SK-N-SH treated with all-trans-retinoic acid at 6 μM for 48 hours (cell line): Measurements from ENCODE around the gene EGFL7.
"Not testable (repeated sequence)": the region's sequence is repeated elsewhere in the genome, so short reads cannot be mapped to it uniquely, and the experiment has no call there.

Experiments used
- ATAC-seq: fragments of 200-7000 bp; cut with Tn5 transposase; 3 replicates; pipeline ENCODE4 v1.9.1; 2020; ENCODE audit warnings: mild to moderate bottlenecking, moderate library complexity
- ARNTL ChIP-seq: fragments of 450-650 bp; formaldehyde crosslinking; IDR thresholded peaks from 2 replicates; pipeline ENCODE4 v1.5.0; 2020; ENCODE audit warnings: low read depth, mild to moderate bottlenecking, moderate library complexity, borderline replicate concordance
- BACH2 ChIP-seq: fragments of 250-450 bp; sonication (Bioruptor Pico); IDR thresholded peaks from 2 replicates; pipeline ENCODE4 v1.9.0; 2021; ENCODE audit warnings: mild to moderate bottlenecking, borderline replicate concordance
- CSDC2 ChIP-seq: fragments of 250-450 bp; sonication (Bioruptor Pico); IDR thresholded peaks from 2 replicates; pipeline ENCODE4 v1.5.0; 2020; ENCODE audit warnings: mild to moderate bottlenecking, moderate library complexity
- GLIS3 ChIP-seq: fragments of 250-450 bp; sonication (Bioruptor Pico); IDR thresholded peaks from 2 replicates; pipeline ENCODE4 v1.5.0; 2020; ENCODE audit warnings: mild to moderate bottlenecking, moderate library complexity
- ISL1 ChIP-seq: fragments of 250-450 bp; sonication (Bioruptor Pico); IDR thresholded peaks from 2 replicates; pipeline ENCODE4 v2.1.2; 2022; ENCODE audit warnings: mild to moderate bottlenecking, moderate library complexity
- OSR1 ChIP-seq: fragments of 250-450 bp; sonication (Bioruptor Pico); IDR thresholded peaks from 2 replicates; pipeline ENCODE4 v1.8.0; 2022; ENCODE audit warnings: moderate library complexity, mild to moderate bottlenecking, inconsistent platforms
- PATZ1 ChIP-seq: fragments of 250-450 bp; sonication (Bioruptor Pico); IDR thresholded peaks from 2 replicates; pipeline ENCODE4 v1.8.0; 2020; ENCODE audit warnings: mild to moderate bottlenecking, moderate library complexity, borderline replicate concordance
- POU6F1 ChIP-seq: fragments of 250-450 bp; sonication (Bioruptor Pico); IDR thresholded peaks from 2 replicates; pipeline ENCODE4 v1.8.0; 2021; ENCODE audit warnings: low read depth, mild to moderate bottlenecking, moderate library complexity, borderline replicate concordance
- PPARA ChIP-seq: fragments of 250-450 bp; sonication (Bioruptor Pico); IDR thresholded peaks from 2 replicates; pipeline ENCODE4 v1.5.0; 2020; ENCODE audit warnings: mild to moderate bottlenecking, borderline replicate concordance
- SNAI2 ChIP-seq: fragments of 250-450 bp; sonication (Bioruptor Pico); IDR thresholded peaks from 2 replicates; pipeline ENCODE4 v1.5.0; 2020; ENCODE audit warnings: mild to moderate bottlenecking, moderate library complexity
- TCF4 ChIP-seq: fragments of 250-450 bp; sonication (Bioruptor Pico); IDR thresholded peaks from 2 replicates; pipeline ENCODE4 v1.8.0; 2021; ENCODE audit warnings: mild to moderate bottlenecking, moderate library complexity, borderline replicate concordance
- TSHZ2 ChIP-seq: fragments of 250-450 bp; sonication (Bioruptor Pico); IDR thresholded peaks from 2 replicates; pipeline ENCODE4 v1.5.0; 2020; ENCODE audit warnings: mild to moderate bottlenecking, moderate library complexity
- ZC3H10 ChIP-seq: fragments of 250-450 bp; sonication (Bioruptor Pico); IDR thresholded peaks from 2 replicates; pipeline ENCODE4 v1.5.1; 2021; ENCODE audit warnings: mild to moderate bottlenecking, moderate library complexity
- ZFP3 ChIP-seq: fragments of 250-450 bp; sonication (Bioruptor Pico); IDR thresholded peaks from 2 replicates; pipeline ENCODE4 v1.5.0; 2020; ENCODE audit warnings: mild to moderate bottlenecking, moderate library complexity
- ZFP30 ChIP-seq: fragments of 450-650 bp; formaldehyde crosslinking; IDR thresholded peaks from 2 replicates; pipeline ENCODE4 v1.5.0; 2022; ENCODE audit warnings: mild to moderate bottlenecking, moderate library complexity
- ZNF565 ChIP-seq: fragments of 450-650 bp; formaldehyde crosslinking; conservative IDR thresholded peaks from 2 replicates; pipeline ENCODE4 v1.5.0; 2020; ENCODE audit warnings: low read depth, mild to moderate bottlenecking, moderate library complexity
- ZNF70 ChIP-seq: fragments of 450-650 bp; formaldehyde crosslinking; IDR thresholded peaks from 2 replicates; pipeline ENCODE4 v1.5.0; 2020; ENCODE audit warnings: mild to moderate bottlenecking, moderate library complexity
- ZNF8 ChIP-seq: fragments of 450-650 bp; formaldehyde crosslinking; IDR thresholded peaks from 2 replicates; pipeline ENCODE4 v1.5.0; 2020; ENCODE audit warnings: mild to moderate bottlenecking, moderate library complexity
- TF ChIP-seq, protein P1 (sequence below): fragments of 250-450 bp; sonication (Bioruptor Pico); IDR thresholded peaks from 2 replicates; pipeline ENCODE4 v1.5.1; 2021; ENCODE audit warnings: mild to moderate bottlenecking, moderate library complexity

The EGFL7 gene

DNA sequence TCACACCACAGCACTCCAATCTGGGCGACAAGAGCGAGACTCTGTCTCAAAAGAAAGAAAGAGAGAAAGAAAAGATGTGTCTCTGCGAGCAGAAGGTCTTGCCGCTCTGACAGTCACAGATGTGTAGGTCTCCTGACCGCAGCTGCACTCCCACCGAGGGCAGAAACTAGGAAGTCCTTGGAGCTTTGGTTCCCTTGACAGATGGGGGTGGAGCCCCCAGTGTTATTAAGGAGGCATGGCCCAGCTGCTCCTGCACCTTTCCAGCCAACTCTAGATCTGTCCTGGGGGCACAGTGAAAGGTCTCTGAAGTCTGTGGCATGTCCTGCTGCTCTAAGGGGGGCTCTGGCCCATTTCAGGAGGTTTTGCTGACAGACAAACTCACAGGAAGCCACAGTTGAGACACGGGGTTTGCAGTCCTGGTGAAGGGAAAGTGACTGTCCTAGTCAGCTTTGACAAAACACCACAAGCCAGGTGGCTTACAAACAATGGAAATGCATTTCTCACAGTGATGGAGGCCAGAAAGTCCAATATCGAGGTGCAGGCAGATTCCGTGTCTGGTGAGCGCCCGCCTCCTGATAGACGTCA is 40.7 kb downstream of the EGFL7 start:
- ATAC-seq = no peak
- TF ChIP-seq BACH2 (CRISPR knock-in tag) (no peak), ZFP30 (CRISPR knock-in tag) (no peak), OSR1 (CRISPR knock-in tag) (no peak), TSHZ2 (CRISPR knock-in tag) (no peak), ZNF70 (CRISPR knock-in tag) (no peak), POU6F1 (no peak), ZC3H10 (CRISPR knock-in tag) (no peak), ZFP3 (CRISPR knock-in tag) (no peak), TCF4 (CRISPR knock-in tag) (no peak), PATZ1 (CRISPR knock-in tag) (no peak), ZNF565 (CRISPR knock-in tag) (no peak), SNAI2 (CRISPR knock-in tag) (no peak), GLIS3 (CRISPR knock-in tag) (no peak), CSDC2 (no peak), ARNTL (CRISPR knock-in tag) (no peak), ZNF8 (CRISPR knock-in tag) (no peak), PPARA (CRISPR knock-in tag) (no peak)
- TF ChIP-seq, protein P1, sequence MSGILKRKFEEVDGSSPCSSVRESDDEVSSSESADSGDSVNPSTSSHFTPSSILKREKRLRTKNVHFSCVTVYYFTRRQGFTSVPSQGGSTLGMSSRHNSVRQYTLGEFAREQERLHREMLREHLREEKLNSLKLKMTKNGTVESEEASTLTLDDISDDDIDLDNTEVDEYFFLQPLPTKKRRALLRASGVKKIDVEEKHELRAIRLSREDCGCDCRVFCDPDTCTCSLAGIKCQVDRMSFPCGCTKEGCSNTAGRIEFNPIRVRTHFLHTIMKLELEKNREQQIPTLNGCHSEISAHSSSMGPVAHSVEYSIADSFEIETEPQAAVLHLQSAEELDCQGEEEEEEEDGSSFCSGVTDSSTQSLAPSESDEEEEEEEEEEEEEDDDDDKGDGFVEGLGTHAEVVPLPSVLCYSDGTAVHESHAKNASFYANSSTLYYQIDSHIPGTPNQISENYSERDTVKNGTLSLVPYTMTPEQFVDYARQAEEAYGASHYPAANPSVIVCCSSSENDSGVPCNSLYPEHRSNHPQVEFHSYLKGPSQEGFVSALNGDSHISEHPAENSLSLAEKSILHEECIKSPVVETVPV (CRISPR knock-in tag) = no peak
- TF ChIP-seq, all 23 proteins: peak for 0

DNA sequence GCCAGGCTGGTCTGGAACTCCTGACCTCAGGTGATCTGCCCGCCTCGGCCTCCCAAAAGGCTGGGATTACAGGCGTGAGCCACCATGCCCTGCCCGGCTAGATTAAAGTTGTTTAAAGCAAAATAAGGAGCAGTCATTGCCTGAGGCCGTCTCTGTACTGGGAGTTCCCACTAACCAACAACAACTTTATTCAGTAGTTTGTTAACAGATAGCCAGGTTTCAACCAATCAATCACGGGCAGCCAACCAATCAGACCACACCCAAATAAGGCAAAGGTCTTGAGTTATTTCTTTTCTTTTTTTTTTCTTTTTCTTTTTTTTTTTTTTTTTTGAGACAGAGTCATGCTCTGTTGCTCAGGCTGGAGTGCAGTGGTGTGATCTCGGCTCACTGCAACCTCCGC is 42.0 kb downstream of the EGFL7 start:
- not testable (repeated sequence) for ATAC-seq

DNA sequence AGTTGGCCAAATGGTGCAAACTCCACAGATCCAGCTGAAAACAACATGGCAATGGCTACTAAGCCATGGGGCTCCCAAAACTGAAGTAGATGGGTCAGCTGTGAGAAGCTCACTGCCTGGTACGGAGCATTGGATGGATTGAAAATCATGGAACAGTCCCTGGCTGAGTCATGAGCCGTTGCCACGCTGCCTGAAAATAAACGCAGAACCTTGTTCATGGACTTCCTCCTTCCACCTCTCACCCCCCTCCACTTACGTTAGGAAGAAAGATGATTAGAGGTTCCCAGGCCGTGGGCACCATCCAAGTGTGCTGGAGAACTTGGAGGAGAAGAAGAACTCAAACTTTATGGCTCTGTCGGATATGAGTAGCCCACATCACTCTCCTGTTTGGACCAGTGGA is 42.8 kb downstream of the EGFL7 start:
- ATAC-seq = no peak; the same call in 1 of the 3 replicates
- TF ChIP-seq TCF4 (CRISPR knock-in tag) (no peak), ZNF70 (CRISPR knock-in tag) (no peak), SNAI2 (CRISPR knock-in tag) (no peak), ZNF8 (CRISPR knock-in tag) (no peak), TSHZ2 (CRISPR knock-in tag) (no peak), ZFP30 (CRISPR knock-in tag) (no peak), ZC3H10 (CRISPR knock-in tag) (no peak), GLIS3 (CRISPR knock-in tag) (no peak), ISL1 (CRISPR knock-in tag) (no peak), PPARA (CRISPR knock-in tag) (no peak), ARNTL (CRISPR knock-in tag) (no peak)
- TF ChIP-seq, protein P1 (CRISPR knock-in tag) = no peak
